ENCODE data around the gene ELAVL3. TPM values are rescaled to one million over a fixed set of nuclear protein-coding genes. Genes with fewer than 3 reads are reported as not detected.
A peak's percentile ranks its signal among the peaks of the same experiment; 100 is the strongest.

Gene ELAVL3
- total RNA-seq, 1 experiment from 2014 or later = 1.2 TPM

- peak; percentile 96 for DNase-seq
- H2AK5ac ChIP-seq (ENCODE audit: insufficient read length, low read length) = no peak within 1 kb of the TSS
- no peak within 1 kb of the TSS for H2BK20ac ChIP-seq (ENCODE audit: low read depth, low read length, poor library complexity, severe bottlenecking)
- H2BK12ac ChIP-seq (ENCODE audit: insufficient read length, low read depth, low read length) = no peak within 1 kb of the TSS
- Mint-ChIP-seq H3K4me1 (peaks cover 23 to 32% of the 10 kb centered on the region in 2 experiments), H3K27me3 (ENCODE audit: low read depth) (peaks cover 22% of the 10 kb centered on the region), H3K9me3 (no peaks in the 10 kb centered on the region; a peak in 1 of 5 replicates), H3K36me3 (ENCODE audit: insufficient read depth in 1 of 3, low read depth in 3 of 3) (peaks cover 0 to 15% (median 5%) of the 10 kb centered on the region in 3 experiments; a peak in 4 of 7 replicates), H3K27ac (peak within 1 kb of the TSS; percentile 94 to 98 (median 98); a peak in 5 of 7 replicates), H3K4me3 (peak within 1 kb of the TSS; percentile 90 to 93)
- no peaks in the 10 kb centered on the region for H3K9me3 ChIP-seq (ENCODE audit: control insufficient read depth, low read depth, low read length)
- no peaks in the 10 kb centered on the region; the same call in 1 of the 2 replicates for H3K27me3 ChIP-seq (ENCODE audit: insufficient read depth, low read length)
- H3K79me2 ChIP-seq (ENCODE audit: insufficient read depth, low read length) = no peaks in the 10 kb centered on the region
- no peaks in the 10 kb centered on the region for H4K20me1 ChIP-seq (ENCODE audit: control insufficient read depth, insufficient read depth, insufficient read length)
- H3K79me1 ChIP-seq (ENCODE audit: insufficient read depth, low read depth, low read length, poor library complexity, severe bottlenecking) = no peaks in the 10 kb centered on the region
- H2AFZ ChIP-seq (ENCODE audit: low read length) = no peak within 1 kb of the TSS
- peak within 1 kb of the TSS; percentile 68 for H3K9ac ChIP-seq (ENCODE audit: extremely low read depth, insufficient read length, low read length)
- H3K18ac ChIP-seq (ENCODE audit: insufficient read length, low read depth, low read length) = peak within 1 kb of the TSS; percentile 88
- peak within 1 kb of the TSS; percentile 83 for H3K4me2 ChIP-seq (ENCODE audit: insufficient read depth, insufficient read length, low read length)
- H4K91ac ChIP-seq (ENCODE audit: insufficient read length, low read depth, low read length) = no peak within 1 kb of the TSS
- peaks cover 32% of the 10 kb centered on the region for H3K23me2 ChIP-seq (ENCODE audit: insufficient read length, low read depth, low read length, poor library complexity, severe bottlenecking)
- no peak within 1 kb of the TSS for H3K23ac ChIP-seq (ENCODE audit: insufficient read length, low read depth, low read length)
- H2BK15ac ChIP-seq (ENCODE audit: low read depth, low read length) = 0 out of 2 replicates have a peak within 1 kb of the TSS, but pooled peaks have one; percentile 13
- H3T11ph ChIP-seq (ENCODE audit: low read length) = no peak within 1 kb of the TSS
- H4K5ac ChIP-seq (ENCODE audit: insufficient read length, low read depth, low read length) = no peak within 1 kb of the TSS
- H3K14ac ChIP-seq (ENCODE audit: insufficient read depth, low read length) = peak within 1 kb of the TSS; percentile 90
- no peaks in the 10 kb centered on the region for H3K4me1 ChIP-seq (ENCODE audit: insufficient read depth, low read length)
- H2BK5ac ChIP-seq (ENCODE audit: insufficient read length, low read length) = no peak within 1 kb of the TSS
- no peak within 1 kb of the TSS for H3K4ac ChIP-seq (ENCODE audit: low read depth, low read length)
- no peak within 1 kb of the TSS for H3K56ac ChIP-seq (ENCODE audit: insufficient read length, low read depth, low read length)
- 0 out of 3 replicates have a peak, but pooled peaks have one; percentile 8 for TF ChIP-seq CTCF (conservative IDR thresholded peaks at IDR 0.05)
- no peak within 1 kb of the TSS for H2BK120ac ChIP-seq (ENCODE audit: low read depth, low read length, poor library complexity, severe bottlenecking)
- WGBS (ENCODE audit: extremely low coverage, insufficient read length, low lambda C conversion rate) = no CpG with 5 or more reads among the region's 72 CpGs
- no peak within 1 kb of the TSS for H4K8ac ChIP-seq (replicated peaks; ENCODE audit: insufficient read length, low read depth, low read length)
- no peak within 1 kb of the TSS for H3K27ac ChIP-seq (ENCODE audit: insufficient read length, low read depth, low read length)
Observed at GRCh38 chr19:11418549-11419506, 62.0 kb downstream of the ELAVL3 start, which contains the start of gene RGL3. TSS of gene RGL3 (minus strand) at chr19:11419314. CDS start at chr19:11419278, 36 bp downstream.
